HFFc6 (cell line): ENCODE results near the gene VAC14. TPM values are rescaled to one million over a fixed set of nuclear protein-coding genes. Genes with fewer than 3 reads are reported as not detected.

Source experiments
- DNase-seq: peaks from one replicate; pipeline ENCODE4 v3.0.0-alpha.2; 2018
- H3K27ac Mint-ChIP-seq: 2 replicates; pipeline ENCODE4 v1.8.0; 2020; ENCODE audit warnings: mild to moderate bottlenecking, mixed read lengths
- H3K27me3 Mint-ChIP-seq: 2 replicates; pipeline ENCODE4 v1.8.0; 2021; ENCODE audit warnings: mild to moderate bottlenecking, moderate library complexity, mixed read lengths; ENCODE audit not compliant: insufficient read depth
- H3K36me3 Mint-ChIP-seq: 2 replicates; pipeline ENCODE4 v1.8.0; 2021; ENCODE audit warnings: low read depth, mixed read lengths
- H3K4me1 Mint-ChIP-seq: 2 replicates; pipeline ENCODE4 v1.8.0; 2020; ENCODE audit warnings: low read depth, mixed read lengths
- H3K4me3 Mint-ChIP-seq: 2 replicates; pipeline ENCODE4 v1.8.0; 2020; ENCODE audit warnings: mild to moderate bottlenecking, moderate library complexity, mixed read lengths
- H3K9me3 Mint-ChIP-seq: 2 replicates; pipeline ENCODE4 v1.8.0; 2020; ENCODE audit warnings: mild to moderate bottlenecking, mixed read lengths
- total RNA-seq, 6 experiments: library from RNA; stranded (reverse); fragmentation: NEBNext Ultra II Directional; extraction: Animal tissue kit (Norgen Biotek cat#: 25700); gene quantifications; 2 replicates in 1 of 6; 3 replicates in 5 of 6; pipeline ENCODE4 v1.2.3, GENCODE V29; 2021
- TF ChIP-seq, protein P1 (sequence below): fragments of 200-600 bp; sonication (generic); IDR thresholded peaks from 2 replicates; pipeline ENCODE4 v1.5.0; 2021; ENCODE audit warnings: antibody characterized with exemption, mild to moderate bottlenecking

The VAC14 gene
- total RNA-seq, 6 experiments from 2014 or later: 34.5 to 45.5 (median 37.6) TPM

DNA sequence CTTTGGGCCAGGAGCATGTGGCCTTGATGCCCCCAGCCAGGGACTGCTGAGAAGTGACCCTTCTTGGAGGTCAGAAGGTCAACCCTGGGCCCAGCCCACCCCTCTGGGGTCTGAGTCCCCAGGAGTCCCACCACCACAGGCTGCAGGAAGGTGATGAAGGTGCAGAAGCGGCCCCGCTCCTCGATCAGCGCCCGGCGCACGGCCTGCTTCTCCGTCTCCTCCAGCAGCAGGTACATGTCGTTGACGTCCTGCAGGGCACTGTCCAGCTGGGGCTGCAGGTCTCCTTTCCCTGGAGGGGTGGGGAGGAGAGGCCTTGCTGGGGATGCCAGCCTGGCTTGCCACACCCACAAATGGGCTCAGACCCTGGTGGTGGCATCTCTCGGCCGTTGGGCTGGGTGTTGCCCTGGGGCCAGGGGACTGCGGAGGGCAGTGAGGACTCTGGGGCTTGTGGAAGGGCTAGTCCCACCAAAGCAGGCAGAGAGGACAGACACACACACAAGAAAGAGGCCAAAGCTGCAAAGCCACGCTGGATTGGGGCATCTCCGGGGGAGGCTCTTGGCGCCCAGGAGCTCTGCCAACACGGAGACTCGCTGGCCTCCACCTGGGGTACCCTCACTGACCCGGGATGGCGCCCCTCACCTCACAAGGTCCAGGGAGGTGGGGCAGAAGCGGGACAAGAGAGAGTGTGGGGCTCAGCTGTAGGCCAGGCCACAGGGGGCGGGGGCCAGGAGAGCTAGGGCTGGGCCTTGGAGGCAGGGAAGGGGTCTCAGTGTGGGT lies 122.6 kb downstream of the VAC14 start:
- TF ChIP-seq, protein P1, sequence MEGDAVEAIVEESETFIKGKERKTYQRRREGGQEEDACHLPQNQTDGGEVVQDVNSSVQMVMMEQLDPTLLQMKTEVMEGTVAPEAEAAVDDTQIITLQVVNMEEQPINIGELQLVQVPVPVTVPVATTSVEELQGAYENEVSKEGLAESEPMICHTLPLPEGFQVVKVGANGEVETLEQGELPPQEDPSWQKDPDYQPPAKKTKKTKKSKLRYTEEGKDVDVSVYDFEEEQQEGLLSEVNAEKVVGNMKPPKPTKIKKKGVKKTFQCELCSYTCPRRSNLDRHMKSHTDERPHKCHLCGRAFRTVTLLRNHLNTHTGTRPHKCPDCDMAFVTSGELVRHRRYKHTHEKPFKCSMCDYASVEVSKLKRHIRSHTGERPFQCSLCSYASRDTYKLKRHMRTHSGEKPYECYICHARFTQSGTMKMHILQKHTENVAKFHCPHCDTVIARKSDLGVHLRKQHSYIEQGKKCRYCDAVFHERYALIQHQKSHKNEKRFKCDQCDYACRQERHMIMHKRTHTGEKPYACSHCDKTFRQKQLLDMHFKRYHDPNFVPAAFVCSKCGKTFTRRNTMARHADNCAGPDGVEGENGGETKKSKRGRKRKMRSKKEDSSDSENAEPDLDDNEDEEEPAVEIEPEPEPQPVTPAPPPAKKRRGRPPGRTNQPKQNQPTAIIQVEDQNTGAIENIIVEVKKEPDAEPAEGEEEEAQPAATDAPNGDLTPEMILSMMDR: no peak
- Mint-ChIP-seq H3K36me3 (peaks cover 10% of the 10 kb centered on the region), H3K4me3 (no peak overlapping the region; the same call in 1 of the 2 replicates), H3K4me1 (peaks cover 7% of the 10 kb centered on the region; the same call in 1 of the 2 replicates), H3K9me3 (no peaks in the 10 kb centered on the region), H3K27ac (no peak overlapping the region; the same call in none of the 2 replicates), H3K27me3 (peaks cover 8% of the 10 kb centered on the region)
- no peak for DNase-seq

DNA sequence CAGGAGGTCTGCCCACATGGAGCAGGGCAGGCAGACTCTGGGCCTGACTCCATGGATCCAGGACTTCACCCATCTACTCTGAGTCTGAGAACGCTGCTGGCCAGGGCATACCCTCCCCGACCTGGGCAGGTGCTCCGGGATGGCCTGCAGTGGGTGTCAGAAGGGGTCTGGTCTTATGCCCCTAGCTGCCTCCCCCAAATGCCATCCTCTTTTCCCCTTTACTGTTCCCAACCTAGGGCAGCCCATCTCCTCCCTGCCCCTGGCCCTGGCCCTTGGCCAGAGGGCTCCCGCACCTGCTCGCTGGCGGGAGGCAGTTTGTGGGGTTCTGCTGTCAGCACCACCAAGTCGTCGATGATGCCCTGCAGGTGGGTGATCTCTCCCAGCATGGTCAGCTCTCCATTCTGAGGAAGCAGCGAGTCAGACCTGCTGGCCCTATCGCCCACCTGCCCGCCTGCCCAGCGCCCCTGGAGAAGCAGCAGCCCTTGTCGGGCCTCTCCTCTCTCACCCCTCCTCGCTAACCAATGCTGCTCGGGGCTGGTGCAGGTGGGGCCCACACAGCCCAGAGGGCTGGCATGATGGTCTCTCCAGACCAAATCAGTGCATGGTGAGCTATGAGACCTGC lies 123.3 kb downstream of the VAC14 start:
- H3K9me3 Mint-ChIP-seq: no peaks in the 10 kb centered on the region
- H3K27ac Mint-ChIP-seq: no peak overlapping the region
- H3K27me3 Mint-ChIP-seq: peaks cover 7% of the 10 kb centered on the region
- peaks cover 17% of the 10 kb centered on the region for H3K36me3 Mint-ChIP-seq
- no peak overlapping the region for H3K4me3 Mint-ChIP-seq
- TF ChIP-seq, protein P1: no peak
- H3K4me1 Mint-ChIP-seq: peaks cover 3% of the 10 kb centered on the region; the same call in 1 of the 2 replicates
- no peak for DNase-seq

DNA sequence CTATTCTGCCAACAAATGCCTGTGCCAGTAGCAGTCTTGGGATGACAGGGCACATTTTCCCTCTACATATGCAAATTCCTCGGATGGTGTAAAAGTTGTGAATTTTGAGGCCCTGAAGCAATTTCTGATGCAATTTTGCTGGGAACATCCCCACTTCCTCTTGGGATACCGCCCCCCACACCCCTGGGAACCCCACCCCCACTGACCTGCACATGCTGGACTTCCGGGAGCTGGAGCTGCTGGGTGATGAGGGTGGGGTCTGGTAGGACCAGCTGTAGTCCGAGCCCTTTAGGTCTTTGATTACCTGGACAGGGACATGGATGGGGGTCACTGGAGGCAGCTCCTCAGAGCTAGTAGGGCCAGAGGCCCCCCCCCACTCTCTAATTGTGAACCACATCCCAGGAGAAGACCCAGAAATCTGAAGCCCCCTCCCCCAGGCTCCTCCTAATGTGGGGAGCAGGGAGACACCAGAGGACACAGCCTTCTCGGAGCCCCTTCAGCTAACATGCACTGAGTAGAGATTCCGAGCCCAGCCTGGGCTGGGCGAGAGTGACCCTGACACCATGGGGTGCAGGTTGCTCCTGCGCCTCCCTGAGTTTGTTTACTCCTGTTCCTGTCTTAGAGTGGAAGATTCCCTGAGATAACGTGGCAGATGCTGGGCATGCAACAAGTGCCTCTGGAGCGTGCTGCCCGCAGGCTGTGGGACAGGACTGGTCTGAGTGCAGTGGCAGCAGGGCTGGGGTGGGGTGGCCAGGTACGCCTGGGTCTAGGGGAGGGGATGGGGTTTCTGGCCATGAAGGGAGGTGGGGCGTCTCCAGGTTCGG lies 124.1 kb downstream of the VAC14 start:
- H3K4me3 Mint-ChIP-seq: no peak overlapping the region
- peaks cover 7% of the 10 kb centered on the region for H3K27me3 Mint-ChIP-seq
- H3K9me3 Mint-ChIP-seq: no peaks in the 10 kb centered on the region
- peaks cover 21% of the 10 kb centered on the region for H3K36me3 Mint-ChIP-seq
- no peaks in the 10 kb centered on the region for H3K4me1 Mint-ChIP-seq
- TF ChIP-seq, protein P1: no peak
- no peak for DNase-seq
- H3K27ac Mint-ChIP-seq: peak overlapping the region; percentile 59; the same call in 1 of the 2 replicates

DNA sequence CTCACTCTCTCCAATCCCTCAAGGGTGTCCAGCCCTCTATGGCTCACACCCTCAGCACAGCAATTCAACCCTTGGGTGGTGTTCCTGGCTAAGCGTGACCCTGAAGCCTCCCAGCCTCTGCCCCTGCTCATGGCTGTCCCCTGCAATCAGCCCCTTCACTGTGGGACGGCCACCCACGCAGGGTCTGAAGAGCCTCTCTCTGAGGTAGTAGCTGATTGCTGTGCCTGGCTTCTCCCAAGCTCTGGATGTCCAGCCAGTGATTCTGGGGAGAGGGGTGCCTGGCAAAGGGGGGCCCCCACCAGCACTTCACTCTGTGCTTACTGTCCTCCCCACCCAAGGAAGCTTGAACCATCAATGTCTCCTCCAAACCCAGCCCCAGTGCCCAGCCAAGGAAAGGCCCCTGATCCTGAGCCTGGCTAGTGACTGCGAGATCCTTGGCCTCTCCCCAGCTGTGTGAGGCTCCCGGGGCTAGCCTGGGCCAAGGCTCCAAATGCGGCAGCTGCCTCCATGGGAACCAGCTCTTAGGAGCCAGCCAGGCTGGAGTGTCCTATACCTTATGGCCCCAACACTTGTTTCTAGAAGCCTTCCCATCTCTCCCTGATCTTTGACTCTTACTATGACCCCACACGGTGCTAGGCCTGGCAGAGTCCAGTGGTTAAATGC lies 125.0 kb downstream of the VAC14 start:
- H3K4me3 Mint-ChIP-seq: no peak overlapping the region
- no peaks in the 10 kb centered on the region for H3K4me1 Mint-ChIP-seq
- no peaks in the 10 kb centered on the region for H3K9me3 Mint-ChIP-seq
- DNase-seq: no peak
- TF ChIP-seq, protein P1: no peak
- peaks cover 9% of the 10 kb centered on the region for H3K27me3 Mint-ChIP-seq
- H3K36me3 Mint-ChIP-seq: peaks cover 21% of the 10 kb centered on the region
- peak overlapping the region; percentile 59; the same call in 1 of the 2 replicates for H3K27ac Mint-ChIP-seq
